GM19023 (cell line): Measurements from ENCODE around the gene MZF1.

ENCODE experiments used
- ATAC-seq: cut with Tn5 transposase; IDR thresholded peaks from one replicate; pipeline ENCODE4 v1.9.1; 2021; ENCODE audit warnings: mild to moderate bottlenecking, moderate library complexity; ENCODE audit not compliant: unreplicated experiment

Gene MZF1

DNA sequence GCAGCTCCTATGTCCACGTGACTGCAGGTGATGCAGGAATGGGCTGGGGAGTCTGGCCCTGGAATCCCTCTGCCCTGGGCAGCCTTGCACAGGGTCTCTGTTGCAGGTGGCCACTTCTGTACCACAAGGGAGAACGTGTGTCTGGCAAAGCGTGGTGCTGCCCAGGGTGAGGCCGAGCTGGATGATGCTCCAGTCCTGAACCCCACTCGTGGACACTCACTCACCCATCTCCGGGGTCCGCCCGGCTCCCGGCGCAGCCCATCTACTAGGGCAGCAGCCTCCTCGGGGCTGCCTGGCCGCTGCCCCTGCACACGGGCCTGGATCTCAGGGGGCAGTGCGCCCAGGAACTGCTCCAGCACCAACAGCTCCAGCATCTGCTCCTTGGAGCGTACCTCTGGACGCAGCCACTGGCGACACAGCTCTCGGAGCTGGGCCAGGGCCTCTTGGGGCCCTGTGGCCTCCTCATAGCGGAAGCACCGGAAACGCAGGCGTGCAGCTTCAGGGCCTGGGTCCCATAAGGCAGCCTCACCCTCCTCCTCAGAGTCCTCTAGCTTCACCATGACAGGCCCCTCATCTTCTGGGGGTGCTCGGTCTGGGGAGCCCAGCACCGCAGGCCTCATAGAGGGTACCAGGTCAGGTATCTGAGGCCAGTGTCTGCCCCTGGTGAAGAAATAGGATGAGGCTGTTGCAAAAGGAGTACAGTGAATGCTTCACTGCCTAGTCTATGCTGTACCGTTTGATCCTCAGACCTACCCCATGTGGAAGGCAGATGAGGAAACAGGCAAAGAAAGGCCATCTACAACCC is 2.2 kb downstream of the MZF1 start:
- no peak for ATAC-seq

DNA sequence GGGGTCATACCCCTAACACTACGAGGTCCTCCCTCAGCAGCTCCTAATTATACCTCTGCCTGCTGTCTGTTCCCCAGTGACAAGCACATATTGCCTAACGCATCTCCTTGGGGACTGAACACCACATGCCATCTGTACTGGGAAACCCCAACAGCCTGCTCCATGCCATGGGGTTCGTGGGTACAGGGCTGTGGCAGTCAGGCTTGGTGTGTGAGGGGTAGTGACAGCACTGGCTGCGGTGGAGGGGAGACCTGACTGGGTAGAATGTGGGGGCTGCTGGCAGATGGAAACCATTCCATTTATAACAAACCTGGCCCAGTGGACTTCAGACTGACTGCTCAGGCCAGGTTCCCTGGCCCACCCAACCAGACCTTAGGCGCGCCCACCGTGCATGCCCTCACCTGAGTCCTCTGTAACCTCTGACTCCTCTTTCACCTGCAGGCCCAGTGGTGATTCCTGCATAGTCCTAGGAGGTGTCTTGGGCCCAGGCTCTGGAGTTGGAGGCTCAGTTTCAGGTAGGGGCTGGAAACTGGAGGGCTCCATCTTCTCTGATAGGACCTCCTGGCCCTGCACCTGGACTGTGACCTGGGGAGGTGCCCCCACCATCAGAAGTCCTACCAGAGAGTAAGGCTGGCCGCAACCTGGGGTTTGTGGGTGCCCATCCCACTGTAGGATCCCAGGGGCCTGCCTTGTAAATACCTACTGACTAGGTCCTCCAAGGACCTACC is 3.0 kb downstream of the MZF1 start:
- no peak for ATAC-seq

DNA sequence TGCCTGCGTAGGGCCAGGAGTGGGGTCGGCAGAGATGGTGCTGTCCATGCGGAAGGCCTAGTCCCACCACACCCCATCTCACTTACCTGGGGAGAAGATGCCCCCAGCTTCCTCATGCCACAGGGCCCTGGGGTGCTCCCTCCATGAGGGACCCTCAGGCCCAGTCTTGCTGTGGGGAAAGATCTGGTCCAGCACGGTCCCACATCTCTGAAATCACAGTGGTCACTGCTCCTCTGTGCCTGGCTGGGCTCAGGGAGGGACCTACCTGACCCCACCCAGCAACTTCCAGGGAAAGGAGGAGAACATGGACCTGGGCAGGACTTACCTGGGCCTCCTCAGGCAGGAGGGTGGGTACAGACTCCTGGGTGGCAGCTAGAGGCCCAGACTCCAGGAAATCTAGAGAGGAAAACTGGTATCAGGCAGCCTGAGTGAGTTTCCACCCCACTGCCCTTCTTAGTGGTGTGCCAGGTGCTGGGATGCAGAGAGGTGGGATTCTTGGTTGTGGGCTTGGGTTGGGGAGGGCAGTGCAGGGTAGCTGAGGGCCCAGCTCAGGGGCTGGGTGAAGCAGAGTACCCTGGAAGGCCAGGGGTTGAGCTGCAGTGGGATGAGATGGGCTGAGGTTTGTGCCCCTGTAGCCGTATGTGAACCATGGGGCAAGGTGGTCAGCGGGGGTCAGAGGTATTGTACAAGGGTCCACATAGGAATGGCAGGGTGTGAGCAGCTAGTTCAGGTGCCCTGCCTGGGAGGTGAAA is 3.8 kb downstream of the MZF1 start:
- ATAC-seq = no peak

DNA sequence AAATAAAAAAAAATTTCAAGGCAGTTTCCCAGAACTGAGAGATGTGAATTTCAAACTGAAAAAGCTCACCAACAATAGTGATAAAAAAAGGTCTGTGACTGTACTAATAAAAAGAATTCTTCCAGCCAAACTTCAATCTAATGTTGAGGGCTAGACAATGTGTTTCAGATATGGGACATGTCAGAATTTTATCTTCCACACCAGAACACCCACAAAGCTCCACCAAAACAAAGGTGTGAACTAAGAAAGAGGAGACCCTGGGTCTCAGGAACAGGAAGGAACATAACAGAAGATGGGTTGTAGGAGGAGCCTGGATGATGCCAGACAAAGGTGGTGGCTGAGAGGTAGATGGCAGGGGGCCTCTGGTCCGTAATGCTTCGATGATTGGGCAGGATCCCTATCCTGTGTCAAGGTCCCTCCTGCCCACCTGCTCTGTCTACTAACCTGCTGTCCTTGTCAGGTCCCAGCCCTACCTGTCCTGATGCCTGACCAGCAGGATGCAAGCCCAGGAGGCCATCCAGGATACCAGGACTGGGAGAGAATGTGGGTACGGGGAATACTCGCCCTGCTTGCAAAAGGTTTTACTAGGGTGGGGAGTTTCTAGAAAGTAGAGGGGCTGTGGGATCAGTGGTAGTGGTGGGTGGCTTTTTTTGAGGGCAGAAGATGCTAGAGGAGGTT is 4.5 kb downstream of the MZF1 start:
- no peak for ATAC-seq

DNA sequence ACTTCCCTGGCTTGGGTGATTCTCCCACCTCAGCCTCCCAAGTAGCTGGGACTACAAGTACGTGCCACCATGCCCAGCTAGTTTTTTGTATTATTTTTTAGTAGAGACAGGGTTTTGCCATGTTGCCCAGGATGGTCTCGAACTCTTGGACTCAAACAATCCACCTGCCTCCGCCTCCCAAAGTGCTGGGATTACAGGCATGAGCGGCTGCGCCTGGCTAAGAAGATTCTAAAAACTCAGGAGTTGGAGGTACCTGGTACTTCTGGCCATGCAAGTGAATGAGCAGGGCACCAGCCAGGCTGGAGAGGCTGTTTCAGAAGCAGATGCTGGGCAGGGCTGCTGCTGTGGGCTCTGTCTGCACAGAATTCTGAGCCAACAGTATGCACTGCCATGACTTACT is 6.1 kb downstream of the MZF1 start:
- ATAC-seq = no peak

DNA sequence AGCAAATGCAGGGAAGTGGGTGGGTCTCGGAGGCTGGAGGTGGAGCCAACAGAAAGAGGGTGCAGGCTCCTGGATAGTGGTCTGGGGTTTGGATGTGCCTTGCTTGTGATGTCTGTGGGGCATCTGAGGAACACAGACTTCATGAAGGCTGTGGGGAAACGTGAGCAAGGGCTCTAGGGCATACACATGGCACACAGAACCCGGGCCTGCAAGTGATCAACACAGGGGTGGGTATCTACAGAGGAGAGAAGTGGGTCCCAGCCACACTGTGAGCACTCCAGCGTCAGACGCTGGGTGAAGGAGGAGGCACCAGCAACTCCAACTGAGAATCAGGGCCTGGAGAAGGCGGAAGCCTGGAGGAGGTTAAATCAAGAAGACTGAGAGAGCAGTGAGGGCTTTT is 9.3 kb downstream of the MZF1 start:
- no peak for ATAC-seq

DNA sequence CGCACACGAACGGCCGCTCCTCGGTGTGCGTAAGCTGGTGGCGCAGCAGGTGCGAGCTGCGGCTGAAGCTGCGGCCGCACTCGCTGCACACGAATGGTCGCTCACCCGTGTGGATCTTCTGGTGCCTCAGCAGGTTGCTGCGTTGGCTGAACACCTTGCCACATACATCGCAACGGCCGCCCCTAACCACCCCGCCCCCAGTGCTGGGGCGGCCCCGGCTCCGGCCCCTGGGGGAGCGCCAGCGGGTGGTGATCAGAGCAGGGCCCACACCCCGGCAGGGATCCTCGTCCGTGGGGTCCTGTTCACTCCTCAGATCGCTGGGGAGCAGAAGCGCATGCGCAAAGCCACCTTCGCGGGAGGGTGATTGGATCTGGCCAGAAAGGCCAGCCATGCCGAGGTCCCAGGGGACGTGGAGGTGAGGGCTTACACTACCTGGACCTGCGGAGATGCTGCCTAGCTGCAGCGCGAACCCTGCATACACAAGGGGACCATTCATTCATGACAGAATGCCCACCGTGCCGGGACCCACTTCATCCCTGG is 10.0 kb downstream of the MZF1 start:
- no peak for ATAC-seq

DNA sequence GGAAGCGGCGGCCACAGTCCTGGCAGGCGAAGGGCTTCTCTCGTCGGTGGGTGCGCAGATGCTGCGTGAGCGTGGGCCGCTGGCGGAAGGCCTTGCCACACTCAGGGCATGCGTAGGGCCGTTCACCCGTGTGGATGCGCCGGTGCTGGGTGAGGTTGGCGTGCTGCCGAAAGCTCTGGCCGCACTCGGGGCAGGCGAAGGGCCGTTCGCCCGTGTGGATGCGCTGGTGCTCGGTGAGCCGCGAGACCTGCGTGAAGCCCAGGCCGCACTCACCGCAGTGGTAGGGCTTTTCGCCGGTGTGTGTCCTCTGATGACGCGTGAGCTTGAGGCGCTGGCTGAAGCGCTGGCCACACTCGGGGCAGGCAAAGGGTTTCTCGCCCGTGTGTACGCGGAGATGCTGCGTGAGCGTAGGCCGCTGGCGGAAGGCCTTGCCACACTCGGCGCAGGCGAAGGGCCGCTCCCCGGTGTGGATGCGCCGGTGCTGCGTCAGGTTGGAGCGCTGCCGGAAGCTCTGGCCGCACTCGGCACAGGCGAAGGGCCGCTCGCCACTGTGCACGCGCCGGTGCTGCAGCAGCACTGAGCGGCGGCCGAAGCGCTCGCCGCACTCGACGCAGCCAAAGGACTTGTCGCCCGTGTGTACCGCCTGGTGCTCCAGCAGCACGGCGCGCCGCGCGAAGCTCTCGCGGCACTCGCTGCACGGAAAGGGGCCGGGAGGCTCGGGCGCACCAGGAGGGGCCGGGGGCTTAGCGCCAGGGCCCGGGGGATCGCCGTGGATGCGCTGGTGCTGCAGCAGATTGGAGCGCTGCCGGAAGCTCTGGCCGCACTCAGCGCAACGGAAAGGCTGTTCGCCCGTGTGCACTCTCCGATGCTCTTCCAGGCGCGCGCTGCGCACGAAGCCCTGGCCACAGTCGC is 10.8 kb downstream of the MZF1 start:
- no peak for ATAC-seq

DNA sequence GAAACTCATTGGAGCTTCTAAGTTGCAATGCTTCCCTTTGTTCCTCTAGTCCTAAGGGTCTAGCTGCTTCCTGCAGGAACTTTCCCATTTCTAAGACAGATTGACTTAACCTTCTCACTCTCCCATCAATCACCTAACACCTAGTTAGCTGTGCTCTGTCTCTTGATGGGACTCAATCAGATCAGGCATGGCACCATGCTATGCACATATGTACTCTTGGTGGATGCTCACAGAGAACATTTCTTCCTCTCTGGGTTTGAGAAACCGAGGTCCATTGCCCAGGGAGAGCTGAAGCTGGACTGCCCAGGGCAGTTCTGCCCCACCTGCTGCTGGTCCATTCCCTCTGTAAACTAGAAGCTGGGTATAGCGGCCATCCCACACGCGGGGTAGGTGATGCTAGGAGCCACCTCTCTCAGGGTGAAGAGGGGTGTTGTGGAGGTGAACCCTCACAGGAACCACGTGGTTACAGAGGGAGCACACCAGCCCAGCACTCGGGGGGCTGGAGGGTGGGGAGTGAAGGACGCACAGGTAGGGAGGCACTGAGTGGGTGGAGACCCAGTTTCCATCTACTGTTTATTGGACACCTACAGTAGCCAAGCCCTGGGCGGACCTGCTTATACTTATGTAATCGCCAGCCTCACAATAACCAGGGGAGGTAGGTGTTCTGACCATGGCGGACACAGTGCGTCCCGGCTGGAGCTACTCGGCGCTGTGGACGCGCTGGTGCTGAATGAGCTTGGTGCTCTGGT is 11.6 kb downstream of the MZF1 start:
- ATAC-seq = no peak

GRCh38 chr19:58560921-58561320 is 12.2 kb downstream of the MZF1 start:
- ATAC-seq = no peak

- ATAC-seq = no peak
Observed at GRCh38 chr19:58560007-58560887, 12.9 kb downstream of the MZF1 start.

- ATAC-seq = peak; percentile 28
Observed at GRCh38 chr19:58559275-58560006, 13.7 kb downstream of the MZF1 start.

DNA sequence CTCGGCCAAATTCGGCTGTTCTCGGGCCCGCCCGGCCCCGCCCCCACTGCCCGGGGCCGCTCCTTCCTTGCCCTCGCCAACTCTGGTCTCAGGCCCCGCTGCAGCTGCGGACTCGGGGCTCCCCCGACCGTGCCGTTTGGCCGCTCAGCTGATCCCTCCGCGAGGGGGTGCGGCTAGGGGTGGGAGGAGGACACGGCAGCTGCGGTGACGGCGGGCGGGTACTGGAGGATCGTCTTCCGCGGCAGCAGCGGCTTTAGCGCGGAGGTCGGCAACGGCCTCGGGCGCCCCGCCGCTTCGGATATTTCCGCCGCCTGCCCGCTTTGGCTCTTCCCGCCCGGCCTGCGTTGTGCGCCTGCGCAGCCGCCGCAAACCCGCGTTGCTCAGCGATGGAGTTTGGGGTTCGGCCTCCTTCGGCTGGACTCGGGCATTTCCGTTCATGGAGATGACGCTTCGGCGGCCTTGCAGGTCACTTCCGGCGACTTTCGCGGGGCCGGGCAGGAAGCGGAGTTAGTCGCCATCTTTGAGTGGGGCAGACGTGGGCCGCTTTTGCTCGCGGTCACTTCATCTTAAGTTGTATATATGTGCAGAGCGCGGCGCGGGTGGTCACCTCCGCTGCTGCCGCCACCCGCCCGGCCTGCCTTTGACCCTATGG is 14.4 kb downstream of the MZF1 start:
- ATAC-seq = peak; percentile 58

DNA sequence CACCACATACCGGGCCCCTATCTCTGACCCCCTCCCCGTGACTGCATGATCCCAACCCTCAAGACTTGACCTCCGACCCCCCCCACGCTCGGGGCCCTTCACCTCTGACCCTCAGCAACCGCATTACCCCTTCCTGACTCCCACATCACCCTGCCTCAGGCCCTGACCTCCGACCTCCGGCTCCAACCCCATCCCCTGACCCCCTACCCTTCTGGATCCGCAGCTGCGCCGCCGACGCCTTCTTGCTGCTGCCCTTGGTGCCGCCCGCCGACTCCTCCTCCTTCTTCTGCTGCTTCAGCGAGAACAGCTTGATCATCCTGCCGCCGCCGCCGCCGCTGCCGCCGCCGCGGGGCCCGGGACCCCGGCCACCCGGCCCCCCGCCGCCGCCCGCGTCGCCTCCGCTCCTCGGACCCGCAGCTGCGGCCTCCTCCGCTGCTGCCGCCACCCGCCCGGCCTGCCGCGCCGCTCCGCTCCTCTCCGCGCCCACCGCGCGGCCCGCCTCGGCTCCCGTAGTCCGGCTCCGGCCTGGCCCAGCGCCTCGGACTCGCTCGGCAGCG is 15.0 kb downstream of the MZF1 start, which contains the start of gene UBE2M:
Gene UBE2M, minus strand, starts transcription at position 546 of the 557 bp plus-strand sequence. Its CDS starts 230 bp downstream, at position 316.
- peak; percentile 2 for ATAC-seq

- no peak for ATAC-seq
Observed at GRCh38 chr19:58557221-58558065, 15.7 kb downstream of the MZF1 start.
